H9 (cell line): ENCODE measurements around the gene FCSK. TPM values are rescaled to one million over a fixed set of nuclear protein-coding genes. Genes with fewer than 3 reads are reported as not detected.

Experiments used
- DNase-seq: peaks from one replicate; pipeline ENCODE4 v3.0.0-alpha.2; 2017
- H2AFZ ChIP-seq: one replicate; pipeline ENCODE4 v1.6.1; 2013; ENCODE audit warnings: mild to moderate bottlenecking, low read length, control low read depth, moderate library complexity
- H2AK5ac ChIP-seq: 2 replicates; pipeline ENCODE4 v1.6.1; 2013; ENCODE audit warnings: low read length, control low read depth, mixed read lengths; ENCODE audit not compliant: insufficient read length
- H2BK120ac ChIP-seq: one replicate; pipeline ENCODE4 v1.6.1; 2013; ENCODE audit warnings: low read depth, mild to moderate bottlenecking, low read length, control low read depth, inconsistent platforms; ENCODE audit not compliant: poor library complexity, severe bottlenecking
- H2BK12ac ChIP-seq: 2 replicates; pipeline ENCODE4 v1.6.1; 2013; ENCODE audit warnings: low read length, control low read depth, mixed read lengths, low read depth; ENCODE audit not compliant: insufficient read length
- H2BK15ac ChIP-seq: 2 replicates; pipeline ENCODE4 v1.6.1; 2013; ENCODE audit warnings: low read depth, low read length, control low read depth
- H2BK20ac ChIP-seq: one replicate; pipeline ENCODE4 v1.6.1; 2013; ENCODE audit warnings: low read depth, mild to moderate bottlenecking, low read length, control low read depth, inconsistent platforms; ENCODE audit not compliant: poor library complexity, severe bottlenecking
- H2BK5ac ChIP-seq: 2 replicates; pipeline ENCODE4 v1.6.1; 2013; ENCODE audit warnings: low read length, control low read depth, mixed read lengths; ENCODE audit not compliant: insufficient read length
- H3K14ac ChIP-seq: 2 replicates; pipeline ENCODE4 v1.6.1; 2013; ENCODE audit warnings: low read length, control low read depth; ENCODE audit not compliant: insufficient read depth
- H3K18ac ChIP-seq: 2 replicates; pipeline ENCODE4 v1.6.1; 2013; ENCODE audit warnings: low read depth, mild to moderate bottlenecking, mixed read lengths, low read length, control low read depth; ENCODE audit not compliant: insufficient read length
- H3K23ac ChIP-seq: 2 replicates; pipeline ENCODE4 v1.6.1; 2013; ENCODE audit warnings: low read length, control low read depth, mixed read lengths, low read depth; ENCODE audit not compliant: insufficient read length
- H3K23me2 ChIP-seq: 2 replicates; pipeline ENCODE4 v1.6.1; 2013; ENCODE audit warnings: low read depth, mild to moderate bottlenecking, mixed read lengths, low read length, control low read depth; ENCODE audit not compliant: insufficient read length, poor library complexity, severe bottlenecking
- H3K27ac ChIP-seq: 2 replicates; pipeline ENCODE4 v1.5.1; 2013; ENCODE audit warnings: low read length, control low read depth, mixed read lengths, low read depth; ENCODE audit not compliant: insufficient read length
- H3K27me3 ChIP-seq: 2 replicates; pipeline ENCODE4 v1.6.1; 2013; ENCODE audit warnings: low read length, control low read depth, inconsistent platforms; ENCODE audit not compliant: insufficient read depth
- H3K4ac ChIP-seq: 2 replicates; pipeline ENCODE4 v1.6.1; 2013; ENCODE audit warnings: low read depth, mild to moderate bottlenecking, control low read depth, inconsistent platforms, low read length, moderate library complexity
- H3K4me1 ChIP-seq: 2 replicates; pipeline ENCODE4 v1.6.1; 2013; ENCODE audit warnings: low read length, control low read depth, inconsistent platforms; ENCODE audit not compliant: insufficient read depth
- H3K4me2 ChIP-seq: 2 replicates; pipeline ENCODE4 v1.6.1; 2013; ENCODE audit warnings: low read length, control low read depth, mixed read lengths; ENCODE audit not compliant: insufficient read length, insufficient read depth
- H3K56ac ChIP-seq: 2 replicates; pipeline ENCODE4 v1.6.1; 2013; ENCODE audit warnings: low read depth, mild to moderate bottlenecking, mixed read lengths, low read length, control low read depth; ENCODE audit not compliant: insufficient read length
- H3K79me1 ChIP-seq: 2 replicates; pipeline ENCODE4 v1.6.1; 2013; ENCODE audit warnings: low read depth, mild to moderate bottlenecking, moderate library complexity, low read length, control low read depth, inconsistent platforms; ENCODE audit not compliant: insufficient read depth, poor library complexity, severe bottlenecking
- H3K79me2 ChIP-seq: 2 replicates; pipeline ENCODE4 v1.6.1; 2013; ENCODE audit warnings: low read length, control low read depth, inconsistent platforms; ENCODE audit not compliant: insufficient read depth
- H3K9ac ChIP-seq: 2 replicates; pipeline ENCODE4 v1.6.1; 2013; ENCODE audit warnings: low read length, control low read depth, mixed read lengths; ENCODE audit not compliant: insufficient read length; ENCODE audit errors: extremely low read depth
- H3K9me3 ChIP-seq: one replicate; pipeline ENCODE4 v1.6.1; 2013; ENCODE audit warnings: low read depth, low read length, inconsistent platforms; ENCODE audit not compliant: control insufficient read depth
- H3T11ph ChIP-seq: one replicate; pipeline ENCODE4 v1.6.1; 2013; ENCODE audit warnings: mild to moderate bottlenecking, low read length, control low read depth, inconsistent platforms
- H4K20me1 ChIP-seq: one replicate; pipeline ENCODE4 v1.6.1; 2013; ENCODE audit not compliant: control insufficient read depth, insufficient read length, insufficient read depth
- H4K5ac ChIP-seq: 2 replicates; pipeline ENCODE4 v1.6.1; 2013; ENCODE audit warnings: low read depth, mild to moderate bottlenecking, mixed read lengths, low read length, control low read depth; ENCODE audit not compliant: insufficient read length
- H4K8ac ChIP-seq: replicated peaks from 2 replicates; pipeline ENCODE4 v1.6.1; 2013; ENCODE audit warnings: low read length, control low read depth, mixed read lengths, low read depth; ENCODE audit not compliant: insufficient read length
- H4K91ac ChIP-seq: 2 replicates; pipeline ENCODE4 v1.6.1; 2013; ENCODE audit warnings: low read depth, mild to moderate bottlenecking, moderate library complexity, mixed read lengths, low read length, control low read depth; ENCODE audit not compliant: insufficient read length
- H3K27ac Mint-ChIP-seq, 3 experiments: 2 replicates in 2 of 3; 3 replicates in 1 of 3; pipeline ENCODE4 v1.8.0; 2020 to 2021; ENCODE audit warnings: mixed read lengths in 3 of 3, mild to moderate bottlenecking in 1 of 3, moderate library complexity in 1 of 3
- H3K27me3 Mint-ChIP-seq: 2 replicates; pipeline ENCODE4 v1.8.0; 2021; ENCODE audit warnings: low read depth, mild to moderate bottlenecking, moderate library complexity, mixed read lengths
- H3K36me3 Mint-ChIP-seq, 3 experiments: 2 replicates in 2 of 3; 3 replicates in 1 of 3; pipeline ENCODE4 v1.8.0; 2020 to 2021; ENCODE audit warnings: low read depth in 3 of 3, mixed read lengths in 3 of 3; ENCODE audit not compliant: insufficient read depth in 1 of 3
- H3K4me1 Mint-ChIP-seq, 2 experiments: 2 replicates each; pipeline ENCODE4 v1.8.0; 2020; ENCODE audit warnings: mixed read lengths in 2 of 2
- H3K4me3 Mint-ChIP-seq, 2 experiments: 2 replicates in 1 of 2; 3 replicates in 1 of 2; pipeline ENCODE4 v1.8.0; 2020 to 2021; ENCODE audit warnings: mild to moderate bottlenecking in 2 of 2, mixed read lengths in 2 of 2, moderate library complexity in 1 of 2
- H3K9me3 Mint-ChIP-seq, 2 experiments: 2 replicates in 1 of 2; 3 replicates in 1 of 2; pipeline ENCODE4 v1.8.0; 2020; ENCODE audit warnings: mild to moderate bottlenecking in 2 of 2, mixed read lengths in 2 of 2, moderate library complexity in 1 of 2
- WGBS: extraction: QIAGEN DNeasy Blood & Tissue Kit; methylation state at CpG from one replicate; pipeline ENCODE4 v1.1.7; 2013; ENCODE audit warnings: missing lambda C conversion rate, low lambda C conversion rate, mixed read lengths; ENCODE audit not compliant: insufficient read length; ENCODE audit errors: extremely low coverage; 5-methylcytosine and 5-hydroxymethylcytosine counted together
- total RNA-seq: library from RNA; stranded (reverse); gene quantifications from 2 replicates; pipeline ENCODE4 v1.2.1, GENCODE V29; 2021
- TF ChIP-seq, protein P1 (sequence below): fragments of 200-600 bp; sonication (generic); conservative IDR thresholded peaks from 3 replicates; pipeline ENCODE4 v1.8.0; 2021; ENCODE audit warnings: antibody characterized with exemption, mild to moderate bottlenecking

The FCSK gene
- total RNA-seq, 1 experiment from 2014 or later = 6.5 TPM

DNA sequence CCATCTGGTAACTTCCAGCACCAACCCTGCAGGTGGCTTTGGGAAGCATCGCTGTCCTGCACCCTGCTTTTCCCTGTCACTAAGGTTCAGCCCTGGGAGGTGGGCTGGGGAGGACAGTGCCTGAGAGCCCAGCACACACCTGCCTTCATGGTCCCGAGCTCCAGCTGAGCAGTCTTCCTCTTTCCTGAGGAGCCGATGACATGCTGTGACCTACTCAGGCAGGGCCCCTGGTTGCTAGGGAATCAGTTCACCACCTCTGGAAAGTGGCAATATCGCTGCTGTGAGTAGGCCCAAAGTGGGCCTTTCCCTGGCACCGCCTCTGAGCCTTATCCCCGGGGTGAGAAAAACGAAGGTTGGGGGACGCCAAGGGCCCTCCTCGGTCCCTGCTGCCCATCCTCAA lies 33.4 kb upstream of the FCSK start:
- no peak overlapping the region for H3K23ac ChIP-seq
- H3K23me2 ChIP-seq = no peaks in the 10 kb centered on the region
- Mint-ChIP-seq H3K36me3 (peaks cover 0 to 20% (median 5%) of the 10 kb centered on the region in 3 experiments; a peak in 4 of 7 replicates), H3K4me1 (peaks cover 60 to 65% of the 10 kb centered on the region in 2 experiments), H3K27ac (peak overlapping the region; percentile 62 to 80 (median 65); a peak in 4 of 7 replicates), H3K27me3 (no peaks in the 10 kb centered on the region), H3K9me3 (no peaks in the 10 kb centered on the region), H3K4me3 (peak overlapping the region in 1 of 2 experiments; percentile 2; a peak in 1 of 5 replicates)
- no peak overlapping the region for H2BK120ac ChIP-seq
- H2AK5ac ChIP-seq = no peak overlapping the region
- H2AFZ ChIP-seq = no peak overlapping the region
- no peak overlapping the region for H2BK5ac ChIP-seq
- no peak overlapping the region for H3K9ac ChIP-seq
- no peak overlapping the region for H3T11ph ChIP-seq
- no peak overlapping the region; the same call in 1 of the 2 replicates for H3K14ac ChIP-seq
- no peak overlapping the region for H4K5ac ChIP-seq
- no peak overlapping the region for H3K56ac ChIP-seq
- H3K9me3 ChIP-seq = no peaks in the 10 kb centered on the region
- no peak overlapping the region for H3K18ac ChIP-seq
- H3K27ac ChIP-seq = no peak overlapping the region
- TF ChIP-seq, protein P1, sequence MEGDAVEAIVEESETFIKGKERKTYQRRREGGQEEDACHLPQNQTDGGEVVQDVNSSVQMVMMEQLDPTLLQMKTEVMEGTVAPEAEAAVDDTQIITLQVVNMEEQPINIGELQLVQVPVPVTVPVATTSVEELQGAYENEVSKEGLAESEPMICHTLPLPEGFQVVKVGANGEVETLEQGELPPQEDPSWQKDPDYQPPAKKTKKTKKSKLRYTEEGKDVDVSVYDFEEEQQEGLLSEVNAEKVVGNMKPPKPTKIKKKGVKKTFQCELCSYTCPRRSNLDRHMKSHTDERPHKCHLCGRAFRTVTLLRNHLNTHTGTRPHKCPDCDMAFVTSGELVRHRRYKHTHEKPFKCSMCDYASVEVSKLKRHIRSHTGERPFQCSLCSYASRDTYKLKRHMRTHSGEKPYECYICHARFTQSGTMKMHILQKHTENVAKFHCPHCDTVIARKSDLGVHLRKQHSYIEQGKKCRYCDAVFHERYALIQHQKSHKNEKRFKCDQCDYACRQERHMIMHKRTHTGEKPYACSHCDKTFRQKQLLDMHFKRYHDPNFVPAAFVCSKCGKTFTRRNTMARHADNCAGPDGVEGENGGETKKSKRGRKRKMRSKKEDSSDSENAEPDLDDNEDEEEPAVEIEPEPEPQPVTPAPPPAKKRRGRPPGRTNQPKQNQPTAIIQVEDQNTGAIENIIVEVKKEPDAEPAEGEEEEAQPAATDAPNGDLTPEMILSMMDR = no peak
- no peak for DNase-seq
- no peak overlapping the region for H2BK20ac ChIP-seq
- H4K91ac ChIP-seq = no peak overlapping the region
- no peak overlapping the region for H2BK15ac ChIP-seq
- WGBS = no CpG with 5 or more reads among the region's 9 CpGs
- no peak overlapping the region for H3K4me2 ChIP-seq
- peaks cover 2% of the 10 kb centered on the region; the same call in 1 of the 2 replicates for H3K79me2 ChIP-seq
- no peak overlapping the region for H2BK12ac ChIP-seq
- no peaks in the 10 kb centered on the region for H4K20me1 ChIP-seq
- no peak overlapping the region for H3K4ac ChIP-seq
- peaks cover 21% of the 10 kb centered on the region; the same call in 1 of the 2 replicates for H3K4me1 ChIP-seq
- H3K27me3 ChIP-seq = no peaks in the 10 kb centered on the region
- H4K8ac ChIP-seq = no peak overlapping the region
- peaks cover 2% of the 10 kb centered on the region for H3K79me1 ChIP-seq
